ENCODE data around the gene ARRB2. TPM values are rescaled to one million over a fixed set of nuclear protein-coding genes. Genes with fewer than 3 reads are reported as not detected.

ARRB2 gene
- total RNA-seq, 1 experiment from 2014 or later, result 82.2 TPM

DNA sequence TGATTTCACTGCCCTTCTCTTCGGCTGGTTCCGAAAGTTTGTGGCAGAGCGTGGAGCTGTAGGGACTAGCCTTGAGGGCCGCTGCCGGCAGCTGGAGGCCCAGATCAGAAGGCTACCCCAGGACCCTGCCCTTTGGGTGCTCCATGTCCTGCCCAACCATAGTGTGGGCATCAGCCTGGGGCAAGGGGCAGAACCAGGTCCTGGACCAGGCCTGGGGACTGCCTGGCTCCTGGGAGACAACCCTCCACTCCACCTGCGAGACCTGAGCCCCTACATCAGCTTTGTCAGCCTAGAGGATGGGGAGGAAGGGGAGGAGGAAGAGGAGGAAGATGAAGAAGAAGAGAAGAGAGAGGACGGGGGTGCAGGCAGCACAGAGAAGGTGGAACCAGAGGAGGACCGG lies 30.2 kb downstream of the ARRB2 start:
- H3K4me3 ChIP-seq (ENCODE audit: low read depth, low read length, poor library complexity, severe bottlenecking), result no peak overlapping the region
- H3K36me3 ChIP-seq (ENCODE audit: insufficient read depth, low read length, poor library complexity, severe bottlenecking), result no peaks in the 10 kb centered on the region
- no peaks in the 10 kb centered on the region for H3K9me3 ChIP-seq (ENCODE audit: low read depth, low read length, poor library complexity, severe bottlenecking)
- intact Hi-C loops (cut with micrococcal nuclease; ENCODE audit: unreplicated experiment), result no loop called here
- TF ChIP-seq CTCF (conservative IDR thresholded peaks at IDR 0.05; ENCODE audit: low read depth, low read length), result no peak
- TF ChIP-seq EZH2 (IDR thresholded peaks at IDR 0.05; ENCODE audit: borderline replicate concordance, low read depth, low read length, poor library complexity, severe bottlenecking), result no peak
- H3K27ac ChIP-seq (ENCODE audit: low read depth, low read length, poor library complexity, severe bottlenecking), result no peak overlapping the region
- BruUV-seq (replicated peaks), result no TSS peak
- ChIA-PET CTCF (no interaction called here), POLR2A (ENCODE audit: low non-redundant PET) (no interaction called here)
- peaks cover 5% of the 10 kb centered on the region for H3K4me1 ChIP-seq (ENCODE audit: insufficient read depth, low read length, poor library complexity, severe bottlenecking)
- peaks cover 13% of the 10 kb centered on the region for H3K27me3 ChIP-seq (replicated peaks; ENCODE audit: insufficient read depth, low read depth, low read length, poor library complexity)
- no peak for DNase-seq (ENCODE audit: low spot score)

DNA sequence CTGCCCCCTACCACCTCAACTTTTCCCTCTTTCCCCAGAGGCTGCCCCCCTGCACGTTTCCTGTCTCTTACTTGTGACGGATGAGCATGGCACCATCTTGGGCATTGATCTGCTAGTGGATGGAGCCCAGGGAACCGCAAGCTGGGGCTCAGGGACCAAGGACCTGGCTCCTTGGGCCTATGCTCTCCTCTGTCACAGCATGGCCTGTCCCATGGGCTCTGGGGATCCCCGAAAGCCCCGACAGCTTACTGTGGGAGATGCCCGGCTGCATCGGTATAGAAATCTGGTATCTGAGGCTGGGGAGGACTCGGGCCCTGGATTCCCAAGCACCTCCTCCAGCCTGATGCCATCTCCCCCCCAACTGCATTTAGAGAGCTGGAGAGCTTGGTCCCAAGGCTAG lies 31.1 kb downstream of the ARRB2 start:
- no TSS peak for BruUV-seq (replicated peaks)
- peaks cover 13% of the 10 kb centered on the region for H3K27me3 ChIP-seq (replicated peaks; ENCODE audit: insufficient read depth, low read depth, low read length, poor library complexity)
- H3K4me1 ChIP-seq (ENCODE audit: insufficient read depth, low read length, poor library complexity, severe bottlenecking), result peaks cover 8% of the 10 kb centered on the region
- no peak for TF ChIP-seq CTCF (conservative IDR thresholded peaks at IDR 0.05; ENCODE audit: low read depth, low read length)
- TF ChIP-seq EZH2 (IDR thresholded peaks at IDR 0.05; ENCODE audit: borderline replicate concordance, low read depth, low read length, poor library complexity, severe bottlenecking), result no peak
- H3K36me3 ChIP-seq (ENCODE audit: insufficient read depth, low read length, poor library complexity, severe bottlenecking), result no peaks in the 10 kb centered on the region
- no peak for DNase-seq (ENCODE audit: low spot score)
- no peak overlapping the region for H3K4me3 ChIP-seq (ENCODE audit: low read depth, low read length, poor library complexity, severe bottlenecking)
- ChIA-PET POLR2A (ENCODE audit: low non-redundant PET) (no interaction called here), CTCF (no interaction called here)
- H3K9me3 ChIP-seq (ENCODE audit: low read depth, low read length, poor library complexity, severe bottlenecking), result no peaks in the 10 kb centered on the region
- H3K27ac ChIP-seq (ENCODE audit: low read depth, low read length, poor library complexity, severe bottlenecking), result no peak overlapping the region
- intact Hi-C loops (cut with micrococcal nuclease; ENCODE audit: unreplicated experiment), result no loop called here

DNA sequence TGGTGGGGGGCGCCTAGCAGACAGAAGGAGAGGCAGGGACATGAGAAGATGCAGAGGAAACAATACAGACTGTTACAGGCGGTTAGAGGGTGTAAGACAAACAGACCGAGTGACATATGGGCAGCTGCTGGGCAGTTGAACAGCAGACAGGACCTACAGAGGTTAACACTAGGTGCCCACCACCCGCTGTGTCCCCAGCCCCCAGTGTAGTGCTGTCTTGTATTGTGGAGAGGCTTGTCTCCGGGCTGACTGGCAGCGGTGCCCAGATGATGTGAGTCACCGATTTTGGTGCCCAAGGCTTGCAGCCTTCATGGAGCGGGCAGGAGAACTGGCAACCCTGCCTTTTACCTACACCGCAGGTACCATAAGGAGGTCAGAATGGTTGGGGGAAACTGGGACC lies 31.7 kb downstream of the ARRB2 start:
- no peak overlapping the region for H3K27ac ChIP-seq (ENCODE audit: low read depth, low read length, poor library complexity, severe bottlenecking)
- no peaks in the 10 kb centered on the region for H3K9me3 ChIP-seq (ENCODE audit: low read depth, low read length, poor library complexity, severe bottlenecking)
- no peaks in the 10 kb centered on the region for H3K36me3 ChIP-seq (ENCODE audit: insufficient read depth, low read length, poor library complexity, severe bottlenecking)
- no peak for TF ChIP-seq EZH2 (IDR thresholded peaks at IDR 0.05; ENCODE audit: borderline replicate concordance, low read depth, low read length, poor library complexity, severe bottlenecking)
- TF ChIP-seq CTCF (conservative IDR thresholded peaks at IDR 0.05; ENCODE audit: low read depth, low read length), result no peak
- no peak for DNase-seq (ENCODE audit: low spot score)
- H3K27me3 ChIP-seq (replicated peaks; ENCODE audit: insufficient read depth, low read depth, low read length, poor library complexity), result peaks cover 13% of the 10 kb centered on the region
- CTCF ChIA-PET, result no interaction called here
- peaks cover 8% of the 10 kb centered on the region for H3K4me1 ChIP-seq (ENCODE audit: insufficient read depth, low read length, poor library complexity, severe bottlenecking)
- no TSS peak for BruUV-seq (replicated peaks)
- intact Hi-C loops (cut with micrococcal nuclease; ENCODE audit: unreplicated experiment), result no loop called here
- no peak overlapping the region for H3K4me3 ChIP-seq (ENCODE audit: low read depth, low read length, poor library complexity, severe bottlenecking)
- POLR2A ChIA-PET (ENCODE audit: low non-redundant PET), result no interaction called here

All from A673 (cell line).